Lower lobe of right lung (tissue), 2 donors: Measurements from ENCODE around the gene RGS10. TPM values are rescaled to one million over a fixed set of nuclear protein-coding genes. Genes with fewer than 3 reads are reported as not detected.

ENCODE experiments used
- ATAC-seq, 2 donors: fragments of 200-7000 bp; cut with Tn5 transposase; one replicate each; pipeline ENCODE4 v1.9.1; 2020 to 2022; ENCODE audit warnings: mild to moderate bottlenecking in 2 of 2, moderate library complexity in 2 of 2
- DNase-seq: peaks from one replicate; pipeline ENCODE4 v3.0.0-alpha.2; 2020
- H3K27ac ChIP-seq: fragments of 200-600 bp; one replicate; pipeline ENCODE4 v1.8.0; 2022
- H3K27me3 ChIP-seq: fragments of 200-600 bp; one replicate; pipeline ENCODE4 v1.8.0; 2022; ENCODE audit warnings: low read depth
- H3K36me3 ChIP-seq: fragments of 200-600 bp; one replicate; pipeline ENCODE4 v1.8.0; 2022; ENCODE audit warnings: mild to moderate bottlenecking
- H3K4me1 ChIP-seq: fragments of 200-600 bp; one replicate; pipeline ENCODE4 v1.8.0; 2022
- H3K4me3 ChIP-seq: fragments of 200-600 bp; one replicate; pipeline ENCODE4 v1.8.0; 2022; ENCODE audit warnings: mild to moderate bottlenecking
- H3K9me3 ChIP-seq: fragments of 200-600 bp; one replicate; pipeline ENCODE4 v1.8.0; 2022
- intact Hi-C: fragments of 100-400 bp; cut with DNase I; formaldehyde crosslinking; loops from one replicate; pipeline ENCODE4 v1.11.0; 2022
- total RNA-seq: library from RNA; stranded (reverse); fragmentation: NEBNext Ultra II Directional; extraction: Animal tissue kit (Norgen Biotek cat#: 25700); gene quantifications from one replicate; pipeline ENCODE4 v1.2.1, GENCODE V29; 2021
- TF ChIP-seq, protein P1 (sequence below): fragments of 200-600 bp; IDR thresholded peaks from one replicate; pipeline ENCODE4 v1.8.0; 2022; ENCODE audit warnings: antibody characterized with exemption, mild to moderate bottlenecking
- donor health status: DM: no; HTN: yes; CAD: no; lungs with severe emphysema.

RGS10 gene
- total RNA-seq, 1 donor from 2014 or later: 47.3 TPM

DNA sequence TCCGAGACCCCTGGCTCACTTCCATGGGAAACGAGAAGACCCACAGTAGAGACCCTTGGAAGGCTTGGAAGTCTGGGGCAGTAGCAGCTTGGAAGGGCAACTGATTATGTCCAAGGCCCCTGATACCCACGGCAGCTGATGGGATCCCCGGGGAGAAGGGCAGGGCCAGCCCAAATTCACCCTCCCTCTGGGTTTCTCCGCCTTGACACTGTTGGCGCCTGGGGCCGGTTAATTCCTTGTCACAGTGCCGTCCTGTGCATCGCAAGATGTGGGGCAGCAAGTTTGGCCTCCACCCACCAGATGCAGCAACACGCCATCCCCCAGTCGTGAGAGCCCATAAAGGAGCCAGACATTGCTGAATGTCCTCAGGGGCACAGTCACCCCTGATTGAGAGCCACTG, 89.2 kb downstream of the RGS10 start:
- intact Hi-C loops: no loop called here
- H3K27me3 ChIP-seq: no peaks in the 10 kb centered on the region
- no peak overlapping the region for H3K27ac ChIP-seq
- H3K4me3 ChIP-seq: no peak overlapping the region
- H3K36me3 ChIP-seq: peaks cover 91% of the 10 kb centered on the region
- H3K9me3 ChIP-seq: no peaks in the 10 kb centered on the region
- TF ChIP-seq, protein P1, sequence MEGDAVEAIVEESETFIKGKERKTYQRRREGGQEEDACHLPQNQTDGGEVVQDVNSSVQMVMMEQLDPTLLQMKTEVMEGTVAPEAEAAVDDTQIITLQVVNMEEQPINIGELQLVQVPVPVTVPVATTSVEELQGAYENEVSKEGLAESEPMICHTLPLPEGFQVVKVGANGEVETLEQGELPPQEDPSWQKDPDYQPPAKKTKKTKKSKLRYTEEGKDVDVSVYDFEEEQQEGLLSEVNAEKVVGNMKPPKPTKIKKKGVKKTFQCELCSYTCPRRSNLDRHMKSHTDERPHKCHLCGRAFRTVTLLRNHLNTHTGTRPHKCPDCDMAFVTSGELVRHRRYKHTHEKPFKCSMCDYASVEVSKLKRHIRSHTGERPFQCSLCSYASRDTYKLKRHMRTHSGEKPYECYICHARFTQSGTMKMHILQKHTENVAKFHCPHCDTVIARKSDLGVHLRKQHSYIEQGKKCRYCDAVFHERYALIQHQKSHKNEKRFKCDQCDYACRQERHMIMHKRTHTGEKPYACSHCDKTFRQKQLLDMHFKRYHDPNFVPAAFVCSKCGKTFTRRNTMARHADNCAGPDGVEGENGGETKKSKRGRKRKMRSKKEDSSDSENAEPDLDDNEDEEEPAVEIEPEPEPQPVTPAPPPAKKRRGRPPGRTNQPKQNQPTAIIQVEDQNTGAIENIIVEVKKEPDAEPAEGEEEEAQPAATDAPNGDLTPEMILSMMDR: no peak
- no peak for ATAC-seq
- H3K4me1 ChIP-seq: peaks cover 4% of the 10 kb centered on the region
- no peak for DNase-seq

DNA sequence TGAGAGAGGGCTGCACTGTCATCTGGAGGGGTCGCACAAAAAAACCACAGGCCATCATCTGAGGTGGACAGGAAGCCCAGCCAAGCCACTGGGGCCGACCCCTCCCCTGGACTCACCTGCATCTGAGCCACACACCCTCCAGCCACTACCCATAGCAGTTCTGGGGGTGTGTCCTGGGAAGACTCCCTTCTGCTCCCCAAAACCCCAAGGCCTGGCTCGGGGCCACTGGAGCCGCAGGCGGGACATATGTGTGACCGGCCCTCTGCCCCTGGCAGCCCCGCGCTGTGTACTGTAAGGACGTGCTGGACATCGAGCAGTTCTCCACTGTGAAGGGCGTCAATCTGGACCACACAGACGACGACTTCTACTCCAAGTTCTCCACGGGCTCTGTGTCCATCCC, 90.1 kb downstream of the RGS10 start:
- no peak for ATAC-seq
- peaks cover 96% of the 10 kb centered on the region for H3K36me3 ChIP-seq
- peak; percentile 40 for DNase-seq
- TF ChIP-seq, protein P1: no peak
- intact Hi-C loops: no loop called here
- no peaks in the 10 kb centered on the region for H3K27me3 ChIP-seq
- H3K27ac ChIP-seq: no peak overlapping the region
- peaks cover 4% of the 10 kb centered on the region for H3K4me1 ChIP-seq
- no peak overlapping the region for H3K4me3 ChIP-seq
- H3K9me3 ChIP-seq: no peaks in the 10 kb centered on the region

DNA sequence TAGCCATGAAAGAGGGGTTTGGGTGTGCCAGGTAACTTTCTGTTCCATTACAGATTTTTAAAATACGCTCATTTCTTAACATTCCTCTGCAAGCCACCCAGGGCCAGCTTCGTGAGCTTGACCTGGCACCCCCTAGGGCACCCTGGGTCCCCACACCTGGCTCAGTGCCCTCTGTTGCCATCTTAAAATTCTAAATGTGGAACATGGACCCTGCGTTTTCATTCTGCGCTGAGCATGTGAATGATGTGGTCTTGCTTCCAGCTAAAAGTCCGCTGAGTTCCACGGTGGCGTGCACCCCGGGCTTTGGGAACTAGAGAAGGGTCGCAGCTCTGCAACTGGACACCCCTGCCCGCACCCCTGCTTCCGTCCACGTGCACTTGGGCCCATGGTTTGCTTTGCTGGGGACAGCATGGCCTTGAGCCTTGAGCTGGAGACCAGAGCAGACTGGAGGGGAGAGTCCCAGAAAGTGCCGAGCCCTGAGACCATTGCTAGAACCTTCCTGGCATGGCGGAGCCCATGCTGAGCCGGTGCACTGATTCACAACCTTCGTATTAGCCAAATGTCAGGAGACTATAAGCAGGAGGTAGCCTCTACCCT, 91.1 kb downstream of the RGS10 start:
- Histone ChIP-seq H3K27ac (no peak overlapping the region), H3K4me1 (peaks cover 4% of the 10 kb centered on the region), H3K9me3 (no peaks in the 10 kb centered on the region), H3K36me3 (peaks cover 94% of the 10 kb centered on the region), H3K4me3 (no peak overlapping the region), H3K27me3 (no peaks in the 10 kb centered on the region)
- ATAC-seq (no peak), DNase-seq (peak; percentile 33)
- TF ChIP-seq, protein P1: no peak
- intact Hi-C loops: no loop called here

DNA sequence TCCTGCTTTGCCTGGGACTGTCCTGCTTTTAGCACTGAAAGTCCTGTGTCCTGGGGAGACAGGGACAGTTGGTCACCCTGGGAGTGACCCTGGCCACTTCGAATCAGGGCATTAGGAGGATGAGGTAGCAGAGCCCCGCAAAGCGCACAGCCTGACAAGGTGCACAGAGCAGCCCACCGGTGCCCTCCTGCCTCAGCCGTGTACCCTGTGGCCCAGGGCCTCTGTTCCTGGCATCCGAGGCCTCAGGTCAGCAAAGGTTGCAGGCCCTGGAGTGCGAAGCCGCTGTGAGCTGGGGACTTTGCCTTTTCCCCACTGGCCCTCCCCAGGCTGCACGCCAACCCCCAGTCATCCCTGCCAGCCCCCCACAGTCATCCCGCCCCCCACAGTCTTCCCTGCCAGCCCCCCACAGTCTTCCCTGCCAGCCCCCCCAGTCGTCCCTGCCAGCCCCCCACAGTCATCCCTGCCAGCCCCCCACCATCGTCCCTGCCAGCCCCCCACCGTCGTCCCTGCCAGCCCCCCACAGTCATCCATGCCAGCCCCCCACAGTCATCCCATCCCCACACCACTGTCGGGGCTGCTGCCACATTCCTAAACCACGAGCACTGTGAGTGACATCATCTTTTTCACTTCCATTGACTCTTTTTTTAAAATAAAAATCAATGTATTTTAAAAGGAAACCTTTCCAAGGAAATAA, 91.8 kb downstream of the RGS10 start:
- no peak overlapping the region for H3K27ac ChIP-seq
- no peak overlapping the region for H3K4me3 ChIP-seq
- no peaks in the 10 kb centered on the region for H3K9me3 ChIP-seq
- intact Hi-C loops: no loop called here
- no peaks in the 10 kb centered on the region for H3K27me3 ChIP-seq
- ATAC-seq (no peak), DNase-seq (peak; percentile 37)
- TF ChIP-seq, protein P1: no peak
- peaks cover 4% of the 10 kb centered on the region for H3K4me1 ChIP-seq
- peaks cover 91% of the 10 kb centered on the region for H3K36me3 ChIP-seq

Other genes starting within 250 kb of the RGS10 start
- 99.0 TPM for gene TIAL1, start 54.2 kb upstream of the RGS10 start, total RNA-seq
- gene BAG3, start 108.7 kb upstream of the RGS10 start, total RNA-seq: 30.2 TPM
- gene INPP5F, start 183.3 kb upstream of the RGS10 start, total RNA-seq: 16.0 TPM